ENCODE measurements around the gene TUFT1. TPM values are rescaled to one million over a fixed set of nuclear protein-coding genes. Genes with fewer than 3 reads are reported as not detected.
"Not testable (repeated sequence)": the region's sequence is repeated elsewhere in the genome, so short reads cannot be mapped to it uniquely, and the experiment has no call there.

Gene TUFT1
- total RNA-seq, 2 donors from 2014 or later: 19.7 to 30.2 TPM

DNA sequence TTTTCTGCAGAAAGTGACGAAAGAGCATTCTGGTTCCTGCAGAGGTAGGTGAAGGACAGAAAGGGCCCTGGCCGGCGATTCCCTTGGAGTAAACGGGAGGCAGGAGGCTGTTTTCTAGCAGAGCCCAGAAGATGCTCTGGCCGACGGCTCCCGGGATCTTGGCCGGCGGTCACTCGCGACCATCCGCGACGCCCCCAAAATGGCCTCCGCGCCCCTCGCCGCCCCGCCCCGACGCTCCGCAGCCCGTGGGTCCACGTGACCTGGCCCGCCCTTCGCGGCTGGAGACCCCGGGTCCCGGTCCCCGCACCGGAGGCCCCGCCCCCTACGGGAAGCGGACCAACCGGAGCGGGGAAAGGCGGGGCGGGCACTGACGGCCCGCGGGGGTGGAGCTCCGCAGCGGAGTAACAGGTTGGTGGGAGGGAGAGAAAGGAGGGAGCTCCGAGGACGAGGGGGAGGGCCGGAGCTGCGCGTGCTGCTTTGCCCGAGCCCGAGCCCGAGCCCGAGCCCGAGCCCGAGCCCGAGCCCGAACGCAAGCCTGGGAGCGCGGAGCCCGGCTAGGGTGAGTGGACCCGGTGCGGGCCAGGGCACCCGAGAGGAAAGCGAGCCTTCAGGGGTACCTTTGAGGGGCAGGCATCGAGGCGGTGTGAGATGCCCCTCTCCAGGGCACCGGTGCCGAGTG lies 29.0 kb upstream of the TUFT1 start, which contains the start of gene CGN:
Gene CGN (plus strand): TSS at position 431 of the 679 bp plus-strand sequence. CDS start 7,133 bp downstream, outside the sequence.
- intact Hi-C loops (cut with DNase I, micrococcal nuclease): no loop called here
- ATAC-seq (peak; percentile 68), DNase-seq (peak; percentile 92 to 94)

DNA sequence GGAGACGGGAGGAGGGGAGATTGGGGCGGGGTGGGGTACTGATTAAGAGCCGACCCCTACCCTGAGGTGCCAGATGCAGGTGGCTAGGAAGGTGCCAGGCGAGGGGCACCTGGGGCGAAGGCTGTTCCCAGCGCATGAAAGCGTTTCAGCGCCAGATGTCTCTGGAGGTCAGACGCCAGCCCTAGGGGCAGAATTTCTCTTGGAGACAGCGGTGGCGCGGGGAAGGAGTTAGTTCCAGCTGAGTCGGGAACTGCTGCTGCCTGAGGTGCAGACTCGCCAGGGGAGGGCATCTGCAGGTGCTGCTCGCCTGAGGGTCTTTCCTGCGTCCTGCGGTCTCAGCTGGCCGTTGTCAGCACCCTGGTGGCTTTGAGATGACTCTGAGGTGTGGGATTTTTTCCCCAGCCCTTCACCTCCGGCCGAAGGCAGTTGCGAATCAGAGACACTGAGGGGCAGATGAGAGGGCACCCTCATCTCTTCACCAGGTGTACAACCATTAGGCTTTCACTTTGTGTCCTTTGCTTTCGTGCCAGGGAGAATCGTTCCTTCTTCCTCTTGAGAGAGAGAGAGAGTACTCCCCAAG lies 28.4 kb upstream of the TUFT1 start:
- intact Hi-C loops (cut with DNase I, micrococcal nuclease): no loop called here
- peak; percentile 21 for ATAC-seq
- peak in 1 of 2 donors; percentile 72 for DNase-seq

DNA sequence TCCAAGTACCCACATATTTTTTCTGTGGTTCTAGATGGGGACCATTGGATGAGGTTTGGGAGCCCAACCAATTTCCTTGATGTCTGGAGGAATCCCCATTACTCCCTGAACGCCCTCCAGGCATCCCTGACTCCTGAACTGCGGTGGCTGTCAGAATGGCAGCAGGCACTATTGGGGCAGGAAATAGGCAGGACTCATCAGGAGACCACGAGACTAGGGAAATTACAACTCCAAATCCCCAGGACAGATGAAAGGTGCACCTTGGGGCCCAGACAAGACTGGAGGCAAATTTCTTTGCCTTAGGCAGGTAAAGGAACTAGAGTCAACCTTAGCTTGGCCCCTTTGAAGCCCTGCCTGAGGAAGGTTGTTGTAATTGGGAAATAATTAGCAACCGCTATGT lies 27.8 kb upstream of the TUFT1 start:
- intact Hi-C loops (cut with DNase I, micrococcal nuclease): no loop called here
- ATAC-seq (no peak), DNase-seq (peak in 1 of 2 donors; percentile 29)

DNA sequence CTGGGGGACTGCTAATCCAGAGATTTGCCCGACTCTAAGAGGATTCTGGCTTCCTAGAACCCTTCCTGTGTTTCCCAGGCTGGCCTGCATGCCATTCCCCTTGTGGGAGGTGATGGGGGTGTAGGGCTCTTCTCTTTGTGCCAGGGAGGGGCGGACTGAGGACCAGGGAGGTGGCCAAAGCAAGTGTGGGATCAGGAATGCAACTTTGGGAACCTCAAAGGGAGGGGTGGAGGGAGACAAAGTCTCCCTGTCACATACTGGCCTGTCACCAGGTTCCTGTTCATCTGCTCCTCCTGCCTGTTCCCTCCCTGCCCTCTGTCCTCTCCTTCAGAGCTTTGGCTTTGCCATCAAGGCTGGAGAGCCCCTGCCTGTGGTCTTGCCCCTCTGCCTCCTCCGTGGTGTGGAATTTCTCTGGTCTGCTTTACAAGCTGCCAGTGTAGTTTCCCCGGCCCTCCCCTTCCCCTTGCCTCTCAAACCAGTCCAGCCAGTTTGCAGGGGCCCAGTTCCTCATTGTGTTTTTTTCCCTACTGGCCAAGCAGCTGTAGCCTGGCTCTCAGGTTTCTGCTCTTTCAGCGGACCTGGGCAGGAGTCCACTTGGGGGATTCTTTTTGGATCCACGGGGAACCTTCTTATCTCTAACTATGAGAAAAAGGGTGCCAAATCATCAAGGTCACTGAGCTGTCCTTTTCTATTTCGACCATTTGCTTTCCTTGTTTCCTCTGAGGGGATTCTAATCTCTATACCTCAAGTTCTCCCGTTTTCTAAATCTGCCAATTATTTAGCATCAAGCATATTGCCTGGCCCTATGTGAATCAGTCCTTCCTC lies 27.1 kb upstream of the TUFT1 start:
- DNase-seq (peak; percentile 79 to 86), ATAC-seq (peak; percentile 46)
- intact Hi-C loops (cut with DNase I, micrococcal nuclease): no loop called here

DNA sequence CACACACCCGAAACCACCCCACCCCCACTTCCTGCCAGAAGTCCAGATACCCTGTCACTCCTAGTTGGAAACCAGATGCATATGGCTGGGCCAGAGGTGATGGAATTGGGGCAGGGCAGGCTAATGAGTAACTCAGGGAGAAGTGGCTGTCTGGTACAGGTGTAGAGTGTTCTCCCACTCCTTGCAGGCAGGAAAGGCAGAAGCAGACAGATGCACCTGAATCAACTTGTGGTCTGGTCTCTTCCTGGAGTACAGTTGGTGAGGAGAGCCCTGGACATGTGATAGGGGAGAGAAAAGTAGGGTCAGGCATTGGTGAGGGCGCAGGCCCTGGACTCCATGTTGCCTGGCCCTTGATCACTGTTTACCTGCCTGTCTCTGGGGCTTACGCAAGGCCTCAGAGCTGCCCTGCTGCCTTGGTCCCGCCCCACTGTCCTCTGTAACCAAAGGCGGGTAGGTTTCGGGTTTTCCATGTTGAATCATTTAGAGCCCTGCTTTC lies 26.4 kb upstream of the TUFT1 start:
- DNase-seq (peak; percentile 88 to 94), ATAC-seq (peak; percentile 60)
- intact Hi-C loops (cut with DNase I, micrococcal nuclease): no loop called here

DNA sequence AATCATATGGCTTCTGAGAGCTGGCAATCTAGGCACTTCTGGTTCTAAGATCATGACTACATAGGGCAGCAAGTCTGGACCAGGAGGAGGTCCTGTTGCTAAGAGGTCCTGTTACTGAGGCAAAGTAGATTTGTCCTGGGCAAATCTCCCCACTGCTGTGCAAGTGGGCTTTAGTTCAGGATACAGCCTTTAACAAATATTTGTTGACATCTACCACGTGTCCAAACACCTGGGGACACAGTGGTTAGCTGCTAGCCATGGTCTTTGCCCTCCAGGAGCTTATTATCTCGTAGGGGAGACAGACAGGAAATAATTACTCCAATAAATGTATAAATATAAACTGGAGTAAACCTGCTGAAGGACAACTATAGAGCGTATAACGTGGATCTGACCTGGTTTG lies 25.7 kb upstream of the TUFT1 start:
- peak; percentile 2 for ATAC-seq
- DNase-seq: no peak
- intact Hi-C loops (cut with DNase I, micrococcal nuclease): no loop called here

DNA sequence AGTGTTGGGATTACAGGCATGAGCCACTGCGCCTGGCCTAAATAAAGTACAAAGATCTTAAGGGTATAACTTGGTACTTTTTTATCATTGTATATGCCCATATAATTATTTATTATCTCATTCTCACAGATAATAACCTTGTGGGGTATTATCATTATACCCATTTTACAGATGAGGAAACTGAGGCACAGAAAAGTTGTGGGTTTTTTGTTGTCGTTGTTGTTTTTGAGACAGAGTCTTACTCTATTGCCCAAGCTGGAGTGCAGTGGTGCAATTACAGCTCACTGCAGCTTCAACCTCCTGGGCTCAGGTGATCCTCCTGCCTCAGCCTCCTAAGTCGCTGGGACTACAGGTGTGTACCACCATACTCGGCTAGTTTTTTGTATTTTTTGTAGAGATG lies 24.8 kb upstream of the TUFT1 start:
- ATAC-seq: no peak
- intact Hi-C loops (cut with DNase I, micrococcal nuclease): no loop called here
- no peak for DNase-seq

DNA sequence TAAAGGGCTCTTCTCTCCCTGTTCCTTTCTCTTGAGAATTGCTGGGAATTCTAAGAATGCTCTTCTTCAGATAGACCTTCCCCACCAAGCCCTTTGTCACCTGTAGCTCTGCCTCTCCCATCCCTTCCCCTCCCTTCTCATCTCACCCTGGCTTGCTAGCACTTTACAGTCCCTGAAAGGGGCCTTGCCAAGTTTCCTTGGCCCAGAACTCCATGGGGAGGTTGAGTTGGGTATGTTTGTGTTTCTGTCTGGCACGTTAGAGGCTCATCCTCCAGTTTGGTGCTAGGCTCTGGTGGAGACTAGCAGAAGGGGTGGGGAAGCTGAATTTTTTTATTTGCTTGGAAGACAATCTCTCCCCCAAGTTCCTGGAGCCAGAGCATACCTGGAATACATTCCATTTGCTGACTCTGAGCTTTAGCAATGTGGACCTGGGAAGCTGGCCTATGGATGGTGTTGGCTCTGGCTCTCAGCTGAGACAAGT lies 24.0 kb upstream of the TUFT1 start:
- intact Hi-C loops (cut with DNase I, micrococcal nuclease): no loop called here
- no peak for DNase-seq
- ATAC-seq: no peak

DNA sequence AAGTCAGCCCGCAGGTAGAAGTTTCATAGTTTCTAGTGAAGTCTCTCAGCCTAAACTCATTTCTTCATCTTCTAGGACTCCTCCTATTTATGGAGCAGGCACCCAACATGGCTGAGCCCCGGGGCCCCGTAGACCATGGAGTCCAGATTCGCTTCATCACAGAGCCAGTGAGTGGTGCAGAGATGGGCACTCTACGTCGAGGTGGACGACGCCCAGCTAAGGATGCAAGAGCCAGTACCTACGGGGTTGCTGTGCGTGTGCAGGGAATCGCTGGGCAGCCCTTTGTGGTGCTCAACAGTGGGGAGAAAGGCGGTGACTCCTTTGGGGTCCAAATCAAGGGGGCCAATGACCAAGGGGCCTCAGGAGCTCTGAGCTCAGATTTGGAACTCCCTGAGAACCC lies 21.7 kb upstream of the TUFT1 start:
- ATAC-seq (no peak), DNase-seq (no peak)
- intact Hi-C loops (cut with DNase I, micrococcal nuclease): no loop called here

DNA sequence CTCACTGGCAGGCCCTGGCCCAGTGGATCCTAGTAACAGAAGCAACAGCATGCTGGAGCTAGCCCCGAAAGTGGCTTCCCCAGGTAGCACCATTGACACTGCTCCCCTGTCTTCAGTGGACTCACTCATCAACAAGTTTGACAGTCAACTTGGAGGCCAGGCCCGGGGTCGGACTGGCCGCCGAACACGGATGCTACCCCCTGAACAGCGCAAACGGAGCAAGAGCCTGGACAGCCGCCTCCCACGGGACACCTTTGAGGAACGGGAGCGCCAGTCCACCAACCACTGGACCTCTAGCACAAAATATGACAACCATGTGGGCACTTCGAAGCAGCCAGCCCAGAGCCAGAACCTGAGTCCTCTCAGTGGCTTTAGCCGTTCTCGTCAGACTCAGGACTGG lies 21.2 kb upstream of the TUFT1 start:
- DNase-seq: no peak
- ATAC-seq: no peak
- intact Hi-C loops (cut with DNase I, micrococcal nuclease): no loop called here

DNA sequence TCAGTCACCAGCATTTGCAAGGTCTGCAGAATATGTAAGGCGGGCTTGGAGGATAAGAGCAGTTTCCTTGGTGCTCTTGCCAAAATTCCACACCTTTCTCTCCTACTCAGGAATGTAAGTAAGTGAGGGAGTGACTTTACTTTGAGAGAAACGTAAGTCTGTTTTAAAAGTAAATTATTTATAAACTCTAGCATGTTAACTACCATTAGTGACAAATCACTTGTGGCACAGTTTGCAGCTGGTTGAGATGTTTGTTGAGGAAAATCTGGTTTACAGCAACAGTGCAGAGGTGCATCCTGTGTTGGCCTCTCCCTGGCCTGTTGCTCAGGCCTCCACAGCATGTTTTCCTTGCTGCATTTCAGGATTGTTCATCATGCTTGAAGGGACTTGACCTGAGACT lies 20.4 kb upstream of the TUFT1 start:
- intact Hi-C loops (cut with DNase I, micrococcal nuclease): no loop called here
- ATAC-seq: no peak
- DNase-seq: no peak

DNA sequence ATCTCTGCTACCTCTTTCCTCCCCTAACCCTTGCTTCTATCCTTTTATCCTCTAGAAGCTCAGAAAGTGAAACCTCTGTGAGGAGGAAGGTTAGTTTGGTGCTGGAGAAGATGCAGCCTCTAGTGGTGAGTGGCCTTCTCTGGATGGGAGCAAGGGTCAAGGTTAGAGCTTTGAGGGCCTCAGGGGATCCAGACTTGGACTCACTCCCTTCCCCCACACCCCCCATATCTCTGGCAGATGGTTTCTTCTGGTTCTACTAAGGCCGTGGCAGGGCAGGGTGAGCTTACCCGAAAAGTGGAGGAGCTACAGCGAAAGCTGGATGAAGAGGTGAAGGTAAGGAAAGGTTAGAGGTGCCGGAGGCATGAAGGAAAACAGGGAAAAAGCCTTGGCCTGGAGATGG lies 19.8 kb upstream of the TUFT1 start:
- DNase-seq (no peak), ATAC-seq (peak; percentile 30)
- intact Hi-C loops (cut with DNase I, micrococcal nuclease): no loop called here

DNA sequence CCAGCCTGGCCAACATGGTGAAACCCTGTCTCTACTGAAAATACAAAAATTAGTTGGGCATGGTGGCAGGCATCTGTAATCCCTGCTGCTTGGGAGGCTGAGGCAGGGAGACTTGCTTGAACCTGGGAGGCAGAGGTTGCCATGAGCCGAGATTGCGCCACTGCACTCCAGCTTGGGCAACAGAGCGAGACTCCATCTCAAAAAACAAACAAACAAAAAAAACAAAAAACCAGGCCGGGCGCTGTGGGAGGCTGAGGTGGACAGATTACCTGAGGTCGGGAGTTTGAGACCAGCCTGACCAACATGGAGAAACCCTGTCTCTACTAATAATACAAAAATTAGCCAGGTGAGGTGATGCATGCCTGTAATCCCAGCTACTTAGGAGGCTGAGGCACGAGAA lies 17.7 kb upstream of the TUFT1 start:
- DNase-seq; ATAC-seq; intact Hi-C loops (cut with DNase I, micrococcal nuclease): not testable (repeated sequence)

DNA sequence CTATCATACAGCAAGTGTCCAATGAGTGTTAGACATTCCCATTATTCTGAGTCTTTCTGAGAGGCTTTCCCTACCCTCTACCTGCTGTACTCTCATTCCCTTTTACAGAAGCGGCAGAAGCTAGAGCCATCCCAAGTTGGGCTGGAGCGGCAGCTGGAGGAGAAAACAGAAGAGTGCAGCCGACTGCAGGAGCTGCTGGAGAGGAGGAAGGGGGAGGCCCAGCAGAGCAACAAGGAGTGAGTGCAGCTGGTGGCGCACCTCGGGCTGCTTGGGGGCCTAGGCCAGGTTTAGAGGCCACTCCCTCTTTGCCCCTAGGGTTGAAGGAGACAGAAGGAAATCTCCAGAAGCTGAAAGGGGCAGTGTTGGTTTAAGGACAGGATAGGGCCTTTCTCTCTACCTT lies 16.8 kb upstream of the TUFT1 start:
- intact Hi-C loops (cut with DNase I, micrococcal nuclease): no loop called here
- ATAC-seq (no peak), DNase-seq (no peak)

DNA sequence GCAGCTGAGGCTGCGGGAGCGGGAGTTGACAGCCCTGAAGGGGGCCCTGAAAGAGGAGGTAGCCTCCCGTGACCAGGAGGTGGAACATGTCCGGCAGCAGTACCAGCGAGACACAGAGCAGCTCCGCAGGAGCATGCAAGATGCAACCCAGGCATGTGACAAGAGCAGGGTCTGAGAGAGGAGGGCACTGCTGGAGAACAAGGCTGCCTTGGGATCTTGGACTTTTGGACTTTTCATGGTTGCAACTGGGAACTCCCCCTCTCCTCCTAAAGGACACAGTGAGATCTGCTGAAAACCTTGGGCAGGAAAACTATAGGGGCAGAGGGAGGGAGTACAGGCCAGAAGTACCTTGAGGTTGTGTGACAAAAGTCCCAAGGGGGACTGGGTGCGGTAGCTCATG lies 15.4 kb upstream of the TUFT1 start:
- intact Hi-C loops (cut with DNase I, micrococcal nuclease): no loop called here
- ATAC-seq: peak; percentile 33
- no peak for DNase-seq

DNA sequence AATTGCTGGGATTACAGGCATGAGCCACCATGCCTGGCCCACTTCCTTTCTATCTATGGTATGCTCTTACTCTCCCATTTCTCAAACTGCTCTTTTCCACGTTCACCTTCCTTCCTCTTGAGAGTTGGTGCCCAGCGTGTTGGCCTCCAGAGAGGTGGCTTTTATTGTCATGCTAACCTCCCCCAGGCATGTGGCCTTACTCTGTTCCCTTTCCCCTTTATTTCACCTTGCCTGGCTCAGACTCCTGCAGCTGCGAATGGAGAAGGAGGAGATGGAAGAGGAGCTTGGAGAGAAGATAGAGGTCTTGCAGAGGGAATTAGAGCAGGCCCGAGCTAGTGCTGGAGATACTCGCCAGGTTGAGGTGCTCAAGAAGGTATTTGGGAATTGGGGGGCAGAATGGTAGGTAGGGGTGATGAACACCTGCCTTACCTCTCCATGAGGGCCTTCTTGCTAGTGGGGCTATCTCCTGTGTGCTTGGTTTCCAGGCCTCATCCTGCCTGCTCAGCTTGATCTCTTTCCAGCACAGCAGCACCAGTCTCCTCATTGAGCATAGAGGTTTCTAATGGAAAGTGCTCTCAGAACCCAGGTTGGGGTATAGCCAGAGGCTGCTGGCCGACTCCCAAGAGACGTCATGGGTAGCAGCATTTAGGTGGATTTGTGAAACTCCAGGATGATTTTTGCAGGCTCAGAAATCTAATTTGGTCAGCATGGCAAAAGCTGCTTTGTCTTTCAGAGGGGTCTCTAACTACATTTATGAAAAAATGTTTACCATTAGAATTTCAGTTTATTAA lies 13.2 kb upstream of the TUFT1 start:
- ATAC-seq: no peak
- intact Hi-C loops (cut with DNase I, micrococcal nuclease): no loop called here
- DNase-seq: no peak

DNA sequence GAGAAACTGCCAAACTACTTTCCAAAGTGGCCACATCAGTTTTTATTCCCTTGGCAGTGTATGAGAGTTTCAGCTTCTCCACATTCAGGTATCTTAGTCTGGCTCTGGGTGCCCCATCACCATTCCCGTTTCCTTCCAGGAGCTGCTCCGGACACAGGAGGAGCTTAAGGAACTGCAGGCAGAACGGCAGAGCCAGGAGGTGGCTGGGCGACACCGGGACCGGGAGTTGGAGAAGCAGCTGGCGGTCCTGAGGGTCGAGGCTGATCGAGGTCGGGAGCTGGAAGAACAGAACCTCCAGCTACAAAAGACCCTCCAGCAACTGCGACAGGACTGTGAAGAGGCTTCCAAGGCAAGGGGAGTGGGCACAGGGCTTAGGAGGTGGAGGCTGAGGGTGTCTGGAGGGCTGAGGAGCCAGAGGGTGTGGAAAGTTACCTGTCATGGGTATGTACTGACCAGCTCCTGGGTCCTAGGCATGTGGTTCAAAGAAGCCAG lies 10.9 kb upstream of the TUFT1 start:
- DNase-seq (no peak), ATAC-seq (no peak)
- intact Hi-C loops (cut with DNase I, micrococcal nuclease): no loop called here

DNA sequence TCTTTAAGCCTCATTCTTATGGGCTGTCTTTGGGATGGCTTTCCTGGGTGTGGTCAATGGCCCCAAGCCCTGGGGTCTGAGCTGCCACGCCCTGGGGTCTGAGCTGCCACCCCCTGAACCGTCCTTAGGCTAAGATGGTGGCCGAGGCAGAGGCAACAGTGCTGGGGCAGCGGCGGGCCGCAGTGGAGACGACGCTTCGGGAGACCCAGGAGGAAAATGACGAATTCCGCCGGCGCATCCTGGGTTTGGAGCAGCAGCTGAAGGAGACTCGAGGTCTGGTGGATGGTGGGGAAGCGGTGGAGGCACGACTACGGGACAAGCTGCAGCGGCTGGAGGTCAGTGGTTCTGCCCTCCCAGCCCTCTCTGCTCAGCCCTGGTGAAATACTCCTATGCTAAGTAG lies 10.3 kb upstream of the TUFT1 start:
- intact Hi-C loops (cut with DNase I, micrococcal nuclease): loop anchor here in 1 of 2 donors (5.0 kb wide), 1 partner anchor 208 kb away; no protein-coding TSS in a partner anchor
- DNase-seq (no peak), ATAC-seq (no peak)

DNA sequence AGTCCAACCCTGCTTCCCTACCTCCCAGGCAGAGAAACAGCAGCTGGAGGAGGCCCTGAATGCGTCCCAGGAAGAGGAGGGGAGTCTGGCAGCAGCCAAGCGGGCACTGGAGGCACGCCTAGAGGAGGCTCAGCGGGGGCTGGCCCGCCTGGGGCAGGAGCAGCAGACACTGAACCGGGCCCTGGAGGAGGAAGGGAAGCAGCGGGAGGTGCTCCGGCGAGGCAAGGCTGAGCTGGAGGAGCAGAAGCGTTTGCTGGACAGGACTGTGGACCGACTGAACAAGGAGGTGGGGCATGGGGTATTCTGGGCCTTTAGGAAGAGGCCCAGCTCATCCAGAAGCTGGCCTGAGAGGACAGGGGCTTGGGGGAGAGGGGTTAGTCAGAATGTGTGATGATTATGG lies 9.6 kb upstream of the TUFT1 start:
- ATAC-seq: no peak
- DNase-seq: no peak
- intact Hi-C loops (cut with DNase I, micrococcal nuclease): loop anchor here in 1 of 2 donors (5.0 kb wide), 1 partner anchor 207 kb away; no protein-coding TSS in a partner anchor
